GM19324 (cell line): ENCODE measurements around the gene RBM5.
"Not testable (repeated sequence)": the region's sequence is repeated elsewhere in the genome, so short reads cannot be mapped to it uniquely, and the experiment has no call there.

ENCODE experiments used
- ATAC-seq: cut with Tn5 transposase; IDR thresholded peaks from one replicate; pipeline ENCODE4 v1.9.1; 2021; ENCODE audit warnings: mild to moderate bottlenecking, moderate library complexity; ENCODE audit not compliant: unreplicated experiment, low FRiP score

The RBM5 gene

GRCh38 chr3:50088725-50089608 lies at the start of gene RBM5:
Gene RBM5, plus strand, starts transcription at chr3:50088919. Its CDS starts 1,516 bp downstream, at chr3:50090435.
- ATAC-seq, result peak; percentile 94

- no peak for ATAC-seq
Observed at GRCh38 chr3:50044976-50045375, 43.7 kb upstream of the RBM5 start.

GRCh38 chr3:50047426-50047825 lies 41.3 kb upstream of the RBM5 start:
- ATAC-seq, result no peak

- no peak for ATAC-seq
Observed at GRCh38 chr3:50050361-50050760, 38.4 kb upstream of the RBM5 start.

- ATAC-seq, result no peak
Observed at GRCh38 chr3:50057756-50058155, 31.0 kb upstream of the RBM5 start.

GRCh38 chr3:50068134-50068533 lies 20.6 kb upstream of the RBM5 start:
- no peak for ATAC-seq

- ATAC-seq, result no peak
Observed at GRCh38 chr3:50078091-50078490, 10.6 kb upstream of the RBM5 start.

DNA sequence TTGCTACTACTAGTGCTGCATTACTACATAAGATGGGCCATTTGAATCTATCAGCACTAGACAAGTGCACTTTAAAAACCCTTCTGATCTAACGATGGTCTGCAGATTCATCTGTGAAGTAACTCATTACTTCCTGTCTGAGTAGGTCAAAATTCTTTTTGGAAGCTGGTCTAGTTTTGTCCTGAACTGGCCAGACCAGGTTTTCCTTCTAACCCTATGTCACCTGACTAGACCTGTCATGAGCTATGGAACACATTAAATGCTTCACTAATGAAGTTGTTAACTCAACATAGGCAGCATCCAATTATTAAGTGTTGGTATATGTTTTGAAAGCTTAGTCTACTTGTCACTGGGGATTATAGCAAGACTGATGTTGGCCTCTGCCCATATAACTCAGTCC lies 10.1 kb upstream of the RBM5 start:
- no peak for ATAC-seq

- ATAC-seq, result not testable (repeated sequence)
Observed at GRCh38 chr3:50084951-50085350, 3.8 kb upstream of the RBM5 start.

DNA sequence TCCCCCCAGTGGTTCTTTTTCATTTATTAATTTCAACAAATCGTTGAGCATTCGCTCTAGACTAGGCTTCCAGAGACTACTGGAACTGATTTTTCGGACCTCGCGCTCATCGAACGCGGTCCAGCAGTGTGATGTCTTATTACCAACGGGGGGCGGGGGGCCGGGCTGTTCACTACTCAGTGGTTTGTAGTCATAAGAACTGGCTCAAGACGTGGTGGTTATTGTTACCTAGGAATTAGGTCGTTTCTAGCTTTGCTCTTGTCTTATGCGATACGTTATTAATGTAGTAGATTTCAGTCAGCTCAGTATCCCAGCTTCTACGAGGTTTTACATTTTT lies 858 bp downstream of the RBM5 start:
- peak; percentile 15 for ATAC-seq

GRCh38 chr3:50090984-50091383 lies 2.3 kb downstream of the RBM5 start:
- ATAC-seq, result no peak

DNA sequence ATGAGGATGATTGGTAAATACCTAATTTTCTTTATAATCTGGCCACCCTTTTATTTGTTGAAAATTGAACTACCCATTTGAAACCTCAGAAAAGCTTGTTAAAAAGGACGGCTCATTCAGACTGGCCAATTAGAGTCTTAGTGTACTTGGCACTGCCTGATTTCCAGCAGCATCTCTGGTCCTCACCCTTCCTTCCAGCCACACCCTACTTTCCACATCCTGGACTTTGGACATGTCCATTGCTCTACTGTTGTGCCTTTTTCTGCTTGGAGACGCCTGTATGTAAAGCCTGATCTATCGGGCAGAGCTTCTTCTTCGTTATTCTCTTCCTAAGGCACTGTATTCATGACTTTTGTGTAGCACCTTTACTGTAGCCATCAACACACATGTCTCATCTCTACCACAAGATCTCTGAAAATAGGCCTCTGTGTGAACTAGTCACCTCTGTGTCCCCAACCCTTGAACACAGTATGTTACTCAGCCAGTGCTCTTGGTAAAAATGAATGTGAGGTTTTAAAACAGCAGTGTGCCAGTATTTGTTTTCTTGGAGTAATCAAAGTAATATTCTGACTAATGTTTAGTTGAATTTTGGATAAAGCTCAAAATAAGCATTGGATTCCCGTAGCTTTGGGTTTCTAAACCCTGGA lies 6.8 kb downstream of the RBM5 start:
- no peak for ATAC-seq

GRCh38 chr3:50100386-50100785 lies 11.7 kb downstream of the RBM5 start:
- no peak for ATAC-seq

DNA sequence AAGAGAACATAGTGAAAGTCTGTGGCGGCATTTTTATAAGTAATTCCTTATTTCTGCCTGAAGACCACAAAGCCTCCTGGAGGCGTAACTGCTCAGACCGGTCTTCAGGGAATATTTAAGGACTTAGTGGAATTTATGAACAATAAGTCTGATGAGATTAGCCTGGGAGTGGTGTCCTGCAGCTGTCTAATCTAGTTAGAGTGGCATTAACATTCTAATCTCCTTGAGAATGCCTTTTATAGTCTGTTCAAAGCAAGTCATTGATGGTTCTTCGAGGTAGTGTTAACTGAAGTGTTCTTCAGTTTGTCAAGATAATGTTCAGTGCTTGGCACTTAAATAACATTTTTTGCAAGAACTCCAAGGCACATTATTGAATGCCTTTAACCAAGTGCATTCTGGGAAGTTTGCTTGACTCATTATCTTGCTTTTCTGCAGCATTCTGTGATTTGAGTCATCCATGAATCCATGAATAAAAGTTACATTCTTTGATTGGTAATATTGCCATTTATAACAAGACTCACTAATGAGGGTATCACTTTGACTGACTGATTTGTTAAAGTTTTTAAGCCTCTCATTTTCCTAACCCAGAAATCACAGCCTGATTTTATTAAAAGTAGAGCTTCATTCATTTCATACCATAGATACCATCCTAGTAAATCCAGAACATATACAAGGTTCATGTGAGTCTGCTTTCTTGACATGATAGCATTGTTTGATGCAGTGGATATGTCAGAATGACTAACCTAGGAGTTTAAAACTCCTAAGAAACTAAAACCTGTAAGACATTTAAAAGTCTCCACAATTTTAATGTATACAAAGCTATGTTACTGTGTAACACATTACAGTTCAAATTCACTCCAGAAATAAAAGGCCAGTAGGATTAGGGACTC lies 12.5 kb downstream of the RBM5 start:
- no peak for ATAC-seq

- ATAC-seq, result no peak
Observed at GRCh38 chr3:50102558-50102957, 13.8 kb downstream of the RBM5 start.

GRCh38 chr3:50111757-50112156 lies 23.0 kb downstream of the RBM5 start:
- ATAC-seq, result no peak

GRCh38 chr3:50112462-50112861 lies 23.7 kb downstream of the RBM5 start:
- ATAC-seq, result no peak

GRCh38 chr3:50117120-50117519 lies 28.4 kb downstream of the RBM5 start:
- no peak for ATAC-seq

DNA sequence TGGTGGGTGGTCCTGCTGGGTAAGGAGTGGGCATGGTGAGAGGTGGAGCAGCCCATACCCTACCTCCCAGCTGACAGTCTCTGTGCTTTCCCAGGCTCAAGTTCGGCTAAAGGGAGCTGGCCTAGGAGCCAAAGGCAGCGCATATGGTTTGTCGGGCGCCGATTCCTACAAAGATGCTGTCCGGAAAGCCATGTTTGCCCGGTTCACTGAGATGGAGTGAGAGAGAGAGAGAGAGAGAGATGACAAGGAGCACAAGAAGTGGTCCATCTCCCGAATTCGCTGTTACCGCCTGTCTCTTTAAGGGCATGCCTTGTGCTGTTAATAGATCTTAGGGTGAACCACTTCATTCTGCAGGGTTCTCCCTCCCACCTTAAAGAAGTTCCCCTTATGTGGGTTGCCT lies 29.5 kb downstream of the RBM5 start:
- ATAC-seq, result no peak

- no peak for ATAC-seq
Observed at GRCh38 chr3:50119786-50120185, 31.1 kb downstream of the RBM5 start.
